H9 (cell line): ENCODE results near the gene INCENP. TPM values are rescaled to one million over a fixed set of nuclear protein-coding genes. Genes with fewer than 3 reads are reported as not detected.
A peak's percentile ranks its signal among the peaks of the same experiment; 100 is the strongest.

Source experiments
- DNase-seq: peaks from one replicate; pipeline ENCODE4 v3.0.0-alpha.2; 2017
- H2AFZ ChIP-seq: one replicate; pipeline ENCODE4 v1.6.1; 2013; ENCODE audit warnings: mild to moderate bottlenecking, low read length, control low read depth, moderate library complexity
- H2AK5ac ChIP-seq: 2 replicates; pipeline ENCODE4 v1.6.1; 2013; ENCODE audit warnings: low read length, control low read depth, mixed read lengths; ENCODE audit not compliant: insufficient read length
- H2BK120ac ChIP-seq: one replicate; pipeline ENCODE4 v1.6.1; 2013; ENCODE audit warnings: low read depth, mild to moderate bottlenecking, low read length, control low read depth, inconsistent platforms; ENCODE audit not compliant: poor library complexity, severe bottlenecking
- H2BK12ac ChIP-seq: 2 replicates; pipeline ENCODE4 v1.6.1; 2013; ENCODE audit warnings: low read length, control low read depth, mixed read lengths, low read depth; ENCODE audit not compliant: insufficient read length
- H2BK15ac ChIP-seq: 2 replicates; pipeline ENCODE4 v1.6.1; 2013; ENCODE audit warnings: low read depth, low read length, control low read depth
- H2BK20ac ChIP-seq: one replicate; pipeline ENCODE4 v1.6.1; 2013; ENCODE audit warnings: low read depth, mild to moderate bottlenecking, low read length, control low read depth, inconsistent platforms; ENCODE audit not compliant: poor library complexity, severe bottlenecking
- H2BK5ac ChIP-seq: 2 replicates; pipeline ENCODE4 v1.6.1; 2013; ENCODE audit warnings: low read length, control low read depth, mixed read lengths; ENCODE audit not compliant: insufficient read length
- H3K14ac ChIP-seq: 2 replicates; pipeline ENCODE4 v1.6.1; 2013; ENCODE audit warnings: low read length, control low read depth; ENCODE audit not compliant: insufficient read depth
- H3K18ac ChIP-seq: 2 replicates; pipeline ENCODE4 v1.6.1; 2013; ENCODE audit warnings: low read depth, mild to moderate bottlenecking, mixed read lengths, low read length, control low read depth; ENCODE audit not compliant: insufficient read length
- H3K23ac ChIP-seq: 2 replicates; pipeline ENCODE4 v1.6.1; 2013; ENCODE audit warnings: low read length, control low read depth, mixed read lengths, low read depth; ENCODE audit not compliant: insufficient read length
- H3K23me2 ChIP-seq: 2 replicates; pipeline ENCODE4 v1.6.1; 2013; ENCODE audit warnings: low read depth, mild to moderate bottlenecking, mixed read lengths, low read length, control low read depth; ENCODE audit not compliant: insufficient read length, poor library complexity, severe bottlenecking
- H3K27ac ChIP-seq: 2 replicates; pipeline ENCODE4 v1.5.1; 2013; ENCODE audit warnings: low read length, control low read depth, mixed read lengths, low read depth; ENCODE audit not compliant: insufficient read length
- H3K27me3 ChIP-seq: 2 replicates; pipeline ENCODE4 v1.6.1; 2013; ENCODE audit warnings: low read length, control low read depth, inconsistent platforms; ENCODE audit not compliant: insufficient read depth
- H3K4ac ChIP-seq: 2 replicates; pipeline ENCODE4 v1.6.1; 2013; ENCODE audit warnings: low read depth, mild to moderate bottlenecking, control low read depth, inconsistent platforms, low read length, moderate library complexity
- H3K4me1 ChIP-seq: 2 replicates; pipeline ENCODE4 v1.6.1; 2013; ENCODE audit warnings: low read length, control low read depth, inconsistent platforms; ENCODE audit not compliant: insufficient read depth
- H3K4me2 ChIP-seq: 2 replicates; pipeline ENCODE4 v1.6.1; 2013; ENCODE audit warnings: low read length, control low read depth, mixed read lengths; ENCODE audit not compliant: insufficient read length, insufficient read depth
- H3K56ac ChIP-seq: 2 replicates; pipeline ENCODE4 v1.6.1; 2013; ENCODE audit warnings: low read depth, mild to moderate bottlenecking, mixed read lengths, low read length, control low read depth; ENCODE audit not compliant: insufficient read length
- H3K79me1 ChIP-seq: 2 replicates; pipeline ENCODE4 v1.6.1; 2013; ENCODE audit warnings: low read depth, mild to moderate bottlenecking, moderate library complexity, low read length, control low read depth, inconsistent platforms; ENCODE audit not compliant: insufficient read depth, poor library complexity, severe bottlenecking
- H3K79me2 ChIP-seq: 2 replicates; pipeline ENCODE4 v1.6.1; 2013; ENCODE audit warnings: low read length, control low read depth, inconsistent platforms; ENCODE audit not compliant: insufficient read depth
- H3K9ac ChIP-seq: 2 replicates; pipeline ENCODE4 v1.6.1; 2013; ENCODE audit warnings: low read length, control low read depth, mixed read lengths; ENCODE audit not compliant: insufficient read length; ENCODE audit errors: extremely low read depth
- H3K9me3 ChIP-seq: one replicate; pipeline ENCODE4 v1.6.1; 2013; ENCODE audit warnings: low read depth, low read length, inconsistent platforms; ENCODE audit not compliant: control insufficient read depth
- H3T11ph ChIP-seq: one replicate; pipeline ENCODE4 v1.6.1; 2013; ENCODE audit warnings: mild to moderate bottlenecking, low read length, control low read depth, inconsistent platforms
- H4K20me1 ChIP-seq: one replicate; pipeline ENCODE4 v1.6.1; 2013; ENCODE audit not compliant: control insufficient read depth, insufficient read length, insufficient read depth
- H4K5ac ChIP-seq: 2 replicates; pipeline ENCODE4 v1.6.1; 2013; ENCODE audit warnings: low read depth, mild to moderate bottlenecking, mixed read lengths, low read length, control low read depth; ENCODE audit not compliant: insufficient read length
- H4K8ac ChIP-seq: replicated peaks from 2 replicates; pipeline ENCODE4 v1.6.1; 2013; ENCODE audit warnings: low read length, control low read depth, mixed read lengths, low read depth; ENCODE audit not compliant: insufficient read length
- H4K91ac ChIP-seq: 2 replicates; pipeline ENCODE4 v1.6.1; 2013; ENCODE audit warnings: low read depth, mild to moderate bottlenecking, moderate library complexity, mixed read lengths, low read length, control low read depth; ENCODE audit not compliant: insufficient read length
- H3K27ac Mint-ChIP-seq, 3 experiments: 2 replicates in 2 of 3; 3 replicates in 1 of 3; pipeline ENCODE4 v1.8.0; 2020 to 2021; ENCODE audit warnings: mixed read lengths in 3 of 3, mild to moderate bottlenecking in 1 of 3, moderate library complexity in 1 of 3
- H3K27me3 Mint-ChIP-seq: 2 replicates; pipeline ENCODE4 v1.8.0; 2021; ENCODE audit warnings: low read depth, mild to moderate bottlenecking, moderate library complexity, mixed read lengths
- H3K36me3 Mint-ChIP-seq, 3 experiments: 2 replicates in 2 of 3; 3 replicates in 1 of 3; pipeline ENCODE4 v1.8.0; 2020 to 2021; ENCODE audit warnings: low read depth in 3 of 3, mixed read lengths in 3 of 3; ENCODE audit not compliant: insufficient read depth in 1 of 3
- H3K4me1 Mint-ChIP-seq, 2 experiments: 2 replicates each; pipeline ENCODE4 v1.8.0; 2020; ENCODE audit warnings: mixed read lengths in 2 of 2
- H3K4me3 Mint-ChIP-seq, 2 experiments: 2 replicates in 1 of 2; 3 replicates in 1 of 2; pipeline ENCODE4 v1.8.0; 2020 to 2021; ENCODE audit warnings: mild to moderate bottlenecking in 2 of 2, mixed read lengths in 2 of 2, moderate library complexity in 1 of 2
- H3K9me3 Mint-ChIP-seq, 2 experiments: 2 replicates in 1 of 2; 3 replicates in 1 of 2; pipeline ENCODE4 v1.8.0; 2020; ENCODE audit warnings: mild to moderate bottlenecking in 2 of 2, mixed read lengths in 2 of 2, moderate library complexity in 1 of 2
- total RNA-seq: library from RNA; stranded (reverse); gene quantifications from 2 replicates; pipeline ENCODE4 v1.2.1, GENCODE V29; 2021
- TF ChIP-seq, protein P1 (sequence below): fragments of 200-600 bp; sonication (generic); conservative IDR thresholded peaks from 3 replicates; pipeline ENCODE4 v1.8.0; 2021; ENCODE audit warnings: antibody characterized with exemption, mild to moderate bottlenecking

The INCENP gene
- total RNA-seq, 1 experiment from 2014 or later: 99.9 TPM

DNA sequence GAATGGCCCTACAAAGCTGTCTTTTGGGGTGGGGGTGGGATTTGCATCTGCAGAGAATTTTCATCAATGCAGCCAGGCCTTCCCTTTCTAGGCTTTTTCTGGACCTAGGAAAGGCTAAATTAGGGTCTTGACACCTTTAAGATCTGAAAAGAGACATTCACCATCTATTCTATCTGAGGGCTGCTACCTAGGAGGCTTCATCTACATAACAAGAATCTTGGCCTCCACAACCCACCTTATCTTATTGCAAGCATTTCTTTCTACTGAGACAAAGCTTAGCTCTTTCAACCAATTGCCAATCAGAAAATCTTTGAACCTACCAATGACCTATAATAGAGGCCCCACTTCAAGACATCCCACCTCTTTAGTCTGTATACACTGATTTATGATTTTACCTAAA lies 20.7 kb upstream of the INCENP start:
- H4K5ac ChIP-seq: no peak overlapping the region
- no peak overlapping the region for H2BK5ac ChIP-seq
- H4K8ac ChIP-seq: no peak overlapping the region
- H3K36me3 Mint-ChIP-seq: peaks cover 0 to 9% (median 0%) of the 10 kb centered on the region in 3 experiments; a peak in 2 of 7 replicates
- no peak overlapping the region for H3K4me3 Mint-ChIP-seq
- no peaks in the 10 kb centered on the region for H3K9me3 ChIP-seq
- no peaks in the 10 kb centered on the region for H4K20me1 ChIP-seq
- no peak for DNase-seq
- no peaks in the 10 kb centered on the region for H3K23me2 ChIP-seq
- no peak overlapping the region for H2AK5ac ChIP-seq
- no peak overlapping the region for H2BK12ac ChIP-seq
- no peak overlapping the region for H2BK20ac ChIP-seq
- TF ChIP-seq, protein P1, sequence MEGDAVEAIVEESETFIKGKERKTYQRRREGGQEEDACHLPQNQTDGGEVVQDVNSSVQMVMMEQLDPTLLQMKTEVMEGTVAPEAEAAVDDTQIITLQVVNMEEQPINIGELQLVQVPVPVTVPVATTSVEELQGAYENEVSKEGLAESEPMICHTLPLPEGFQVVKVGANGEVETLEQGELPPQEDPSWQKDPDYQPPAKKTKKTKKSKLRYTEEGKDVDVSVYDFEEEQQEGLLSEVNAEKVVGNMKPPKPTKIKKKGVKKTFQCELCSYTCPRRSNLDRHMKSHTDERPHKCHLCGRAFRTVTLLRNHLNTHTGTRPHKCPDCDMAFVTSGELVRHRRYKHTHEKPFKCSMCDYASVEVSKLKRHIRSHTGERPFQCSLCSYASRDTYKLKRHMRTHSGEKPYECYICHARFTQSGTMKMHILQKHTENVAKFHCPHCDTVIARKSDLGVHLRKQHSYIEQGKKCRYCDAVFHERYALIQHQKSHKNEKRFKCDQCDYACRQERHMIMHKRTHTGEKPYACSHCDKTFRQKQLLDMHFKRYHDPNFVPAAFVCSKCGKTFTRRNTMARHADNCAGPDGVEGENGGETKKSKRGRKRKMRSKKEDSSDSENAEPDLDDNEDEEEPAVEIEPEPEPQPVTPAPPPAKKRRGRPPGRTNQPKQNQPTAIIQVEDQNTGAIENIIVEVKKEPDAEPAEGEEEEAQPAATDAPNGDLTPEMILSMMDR: no peak
- H3K18ac ChIP-seq: no peak overlapping the region
- H3K23ac ChIP-seq: no peak overlapping the region
- H3K4me2 ChIP-seq: no peak overlapping the region
- H3K9ac ChIP-seq: no peak overlapping the region
- no peak overlapping the region for H3K56ac ChIP-seq
- no peak overlapping the region for H3T11ph ChIP-seq
- H3K4ac ChIP-seq: no peak overlapping the region
- no peaks in the 10 kb centered on the region for H3K27me3 Mint-ChIP-seq
- no peak overlapping the region for H2AFZ ChIP-seq
- H4K91ac ChIP-seq: no peak overlapping the region
- no peaks in the 10 kb centered on the region for H3K79me2 ChIP-seq
- no peaks in the 10 kb centered on the region; the same call in none of the 2 replicates for H3K4me1 ChIP-seq
- H3K27me3 ChIP-seq: no peaks in the 10 kb centered on the region
- no peak overlapping the region for H3K14ac ChIP-seq
- H3K27ac ChIP-seq: no peak overlapping the region
- no peaks in the 10 kb centered on the region for H3K79me1 ChIP-seq
- peaks cover 3 to 9% of the 10 kb centered on the region in 2 experiments for H3K9me3 Mint-ChIP-seq
- H2BK120ac ChIP-seq: no peak overlapping the region
- H2BK15ac ChIP-seq: no peak overlapping the region
- H3K27ac Mint-ChIP-seq: peak overlapping the region in 1 of 3 experiments; percentile 29; a peak in 2 of 7 replicates
- H3K4me1 Mint-ChIP-seq: peaks cover 27 to 39% of the 10 kb centered on the region in 2 experiments
